Measurements from ENCODE around the gene TWIST2. TPM values are rescaled to one million over a fixed set of nuclear protein-coding genes. Genes with fewer than 3 reads are reported as not detected.

Gene TWIST2
- total RNA-seq: 10 to 100 TPM in 3 of 5 donors, 1 to 10 TPM in 1, under 1 TPM in 1; 0.58 to 58.0 (median 22.8) TPM
- 10 to 100 TPM in 2 of 3 donors, 1 to 10 TPM in 1; 5.6 to 13.0 (median 11.6) TPM for polyA plus RNA-seq
- long read RNA-seq, donor 1, partial matches to known transcripts: 0 of 1 reads
- long read RNA-seq, donor 1, other reads (novel, unspliced or antisense): 0 of 1 reads
- long read RNA-seq, donor 2: 0 reads
- long read RNA-seq, donor 3, partial matches to known transcripts: 0 of 3 reads
- long read RNA-seq, donor 3, other reads (novel, unspliced or antisense): 0 of 3 reads
- long read RNA-seq, donor 4: 0 reads
- long read RNA-seq, donor 5, transcript TWIST2-202 (2 exons, 1,404 nt): major isoform, 8 of 8 reads
- long read RNA-seq, donor 5, partial matches to known transcripts: 0 of 8 reads
- long read RNA-seq, donor 5, other reads (novel, unspliced or antisense): 0 of 8 reads
- long read RNA-seq, donor 6: 0 reads
- long read RNA-seq, donor 7, transcript TWIST2-202 (2 exons, 1,404 nt): major isoform, 15 of 20 reads
- long read RNA-seq, donor 7, partial matches to known transcripts: 5 of 20 reads
- long read RNA-seq, donor 7, other reads (novel, unspliced or antisense): 0 of 20 reads
- long read RNA-seq, donor 8, partial matches to known transcripts: 0 of 2 reads
- long read RNA-seq, donor 8, other reads (novel, unspliced or antisense): 0 of 2 reads
- long read RNA-seq, donor 9, partial matches to known transcripts: 0 of 2 reads
- long read RNA-seq, donor 9, other reads (novel, unspliced or antisense): 0 of 2 reads
- long read RNA-seq, donor 10, partial matches to known transcripts: 0 of 1 reads
- long read RNA-seq, donor 10, other reads (novel, unspliced or antisense): 0 of 1 reads

- DNase-seq: peak; percentile 38 to 91
- TF ChIP-seq POLR2AphosphoS5 (IDR thresholded peaks at IDR 0.05) (peak in 2 of 3 donors; percentile 37 to 64), EP300 (IDR thresholded peaks at IDR 0.05) (no peak)
- Histone ChIP-seq H3K36me3 (no peaks in the 10 kb centered on the region), H3K27me3 (peaks cover 8 to 97% (median 43%) of the 10 kb centered on the region in 3 donors), H3K4me1 (peaks cover 22 to 40% (median 32%) of the 10 kb centered on the region in 4 donors), H3K9me3 (no peaks in the 10 kb centered on the region), H3K27ac (peak within 1 kb of the TSS; percentile 60 to 89 (median 83)), H3K4me3 (peak within 1 kb of the TSS; percentile 61 to 63 (median 61))
- WGBS, 5 donors: 1 to 6% (median 3%) methylated on average over 23 to 90 of the region's 90 CpGs
- intact Hi-C loops (cut with DNase I; ENCODE audit: low total_unique reads): no loop called here
These were observed at the start of gene TWIST2 for GRCh38 chr2:238847841-238848690. TWIST2 (plus strand) TSS chr2:238848085; CDS start chr2:238848216, 131 bp downstream.

- intact Hi-C loops (cut with DNase I; ENCODE audit: low total_unique reads): no loop called here
- TF ChIP-seq CTCF (IDR thresholded peaks at IDR 0.05) (no peak), EP300 (IDR thresholded peaks at IDR 0.05) (no peak), POLR2A (IDR thresholded peaks at IDR 0.05) (no peak), POLR2AphosphoS5 (IDR thresholded peaks at IDR 0.05) (no peak)
- 84 to 90% (median 87%) methylated on average over 8 of the region's 8 CpGs for WGBS, 5 donors
These were observed 46.1 kb upstream of the TWIST2 start for GRCh38 chr2:238801791-238802190.

GRCh38 chr2:238802957-238803356 is 44.9 kb upstream of the TWIST2 start:
- Histone ChIP-seq H3K4me3 (no peak overlapping the region), H3K27me3 (peaks cover 0 to 30% (median 8%) of the 10 kb centered on the region in 3 donors), H3K36me3 (no peaks in the 10 kb centered on the region), H3K27ac (no peak overlapping the region), H3K4me1 (no peaks in the 10 kb centered on the region), H3K9me3 (no peaks in the 10 kb centered on the region)
- DNase-seq: no peak
- WGBS, 5 donors: 41 to 58% (median 50%) methylated on average over 4 of the region's 4 CpGs
- TF ChIP-seq CTCF (IDR thresholded peaks at IDR 0.05): no peak
- no peak for TF ChIP-seq POLR2A (IDR thresholded peaks at IDR 0.05)
- no peak for TF ChIP-seq EP300 (IDR thresholded peaks at IDR 0.05)
- no peak for TF ChIP-seq POLR2AphosphoS5 (IDR thresholded peaks at IDR 0.05)
- intact Hi-C loops (cut with DNase I; ENCODE audit: low total_unique reads): no loop called here

More at GRCh38 chr2:238801791-238802190, 46.1 kb upstream of the TWIST2 start:
- no peak overlapping the region for H3K4me3 ChIP-seq
- no peak for DNase-seq
- no peak overlapping the region for H3K27ac ChIP-seq
- H3K4me1 ChIP-seq: no peaks in the 10 kb centered on the region
- H3K9me3 ChIP-seq: no peaks in the 10 kb centered on the region
- peaks cover 0 to 39% (median 8%) of the 10 kb centered on the region in 3 donors for H3K27me3 ChIP-seq
- H3K36me3 ChIP-seq: no peaks in the 10 kb centered on the region

GRCh38 chr2:238803996-238804870 is 43.7 kb upstream of the TWIST2 start:
- TF ChIP-seq EP300 (IDR thresholded peaks at IDR 0.05) (no peak), CTCF (IDR thresholded peaks at IDR 0.05) (no peak), POLR2AphosphoS5 (IDR thresholded peaks at IDR 0.05) (no peak), POLR2A (IDR thresholded peaks at IDR 0.05) (no peak)
- DNase-seq: peak in 1 of 2 donors; percentile 63
- peaks cover 0 to 12% (median 10%) of the 10 kb centered on the region in 4 donors for H3K9me3 ChIP-seq
- WGBS, 5 donors: 65 to 75% (median 69%) methylated on average over 17 of the region's 17 CpGs
- no peaks in the 10 kb centered on the region for H3K4me1 ChIP-seq
- no peak overlapping the region for H3K27ac ChIP-seq
- no peak overlapping the region for H3K4me3 ChIP-seq
- no peaks in the 10 kb centered on the region for H3K36me3 ChIP-seq
- intact Hi-C loops (cut with DNase I; ENCODE audit: low total_unique reads): no loop called here
- H3K27me3 ChIP-seq: peaks cover 0 to 30% (median 8%) of the 10 kb centered on the region in 3 donors

All from stomach (tissue), 19 donors.